Fibroblast of skin of left quadriceps (primary cell): ENCODE results near the gene TJP2.
"Not testable (repeated sequence)": the region's sequence is repeated elsewhere in the genome, so short reads cannot be mapped to it uniquely, and the experiment has no call there.

Source experiments
- DNase-seq, 2 experiments: peaks; one replicate each; pipeline ENCODE4 v3.0.0-alpha.2; 2013; ENCODE audit warnings: low read depth in 2 of 2

TJP2 gene

DNA sequence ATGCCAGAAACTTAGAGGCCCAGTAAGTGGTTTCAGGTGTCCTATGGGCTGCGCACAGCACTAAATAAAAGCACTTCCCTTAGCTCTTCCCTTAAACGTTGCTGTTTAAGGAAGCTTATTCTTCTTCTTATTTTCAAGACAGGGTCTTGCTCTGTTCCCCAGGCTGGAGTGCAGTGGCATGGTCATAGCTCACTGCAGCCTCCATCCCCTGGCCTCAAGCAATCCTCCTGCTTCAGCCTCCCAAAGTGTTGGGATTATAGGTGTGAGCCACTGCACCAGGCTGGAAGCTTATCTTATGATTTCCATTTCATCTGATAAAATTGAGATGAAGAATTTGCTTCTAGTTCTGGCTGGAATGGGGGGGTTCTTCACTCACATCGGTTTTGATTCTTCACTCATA is 15.6 kb upstream of the TJP2 start:
- DNase-seq = no peak

DNA sequence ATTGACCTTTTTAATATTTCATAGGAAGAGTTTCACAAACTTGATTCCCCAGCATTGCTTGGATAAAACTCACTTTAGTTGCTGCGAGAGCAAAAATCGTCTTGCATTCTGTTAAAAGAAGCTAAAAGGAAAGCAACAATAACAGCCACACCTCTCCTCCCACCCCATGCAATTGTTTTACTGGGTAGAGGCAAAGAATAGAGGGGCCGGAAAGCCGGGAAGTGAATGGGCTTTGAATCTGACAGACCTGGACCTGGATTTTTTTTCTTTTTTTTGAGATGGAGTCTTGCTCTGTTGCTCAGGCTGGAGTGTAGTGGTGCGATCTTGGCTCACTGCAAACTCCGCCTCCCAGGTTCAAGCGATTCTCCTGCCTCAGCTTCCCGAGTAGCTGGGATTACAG is 9.5 kb upstream of the TJP2 start:
- DNase-seq = not testable (repeated sequence)

DNA sequence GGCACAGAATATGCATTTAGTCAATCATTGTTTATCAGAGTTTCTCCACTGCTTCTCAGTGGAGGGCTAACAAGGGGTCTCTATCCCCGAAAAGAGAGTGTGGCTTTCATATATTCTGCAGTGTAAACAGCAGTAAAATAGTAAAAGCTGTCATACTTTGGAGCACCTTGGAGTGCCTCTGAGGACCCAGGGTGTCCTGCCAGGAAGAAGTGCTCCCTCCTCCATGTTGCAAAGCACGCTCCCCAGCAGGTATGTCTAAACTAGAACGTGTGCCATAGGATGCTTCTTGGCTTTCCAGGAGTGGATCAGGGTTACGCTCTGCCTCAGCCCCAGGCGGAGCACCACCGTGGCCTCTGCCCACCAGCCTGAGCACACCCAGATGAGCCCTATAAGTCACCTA is 8.5 kb upstream of the TJP2 start:
- no peak for DNase-seq

DNA sequence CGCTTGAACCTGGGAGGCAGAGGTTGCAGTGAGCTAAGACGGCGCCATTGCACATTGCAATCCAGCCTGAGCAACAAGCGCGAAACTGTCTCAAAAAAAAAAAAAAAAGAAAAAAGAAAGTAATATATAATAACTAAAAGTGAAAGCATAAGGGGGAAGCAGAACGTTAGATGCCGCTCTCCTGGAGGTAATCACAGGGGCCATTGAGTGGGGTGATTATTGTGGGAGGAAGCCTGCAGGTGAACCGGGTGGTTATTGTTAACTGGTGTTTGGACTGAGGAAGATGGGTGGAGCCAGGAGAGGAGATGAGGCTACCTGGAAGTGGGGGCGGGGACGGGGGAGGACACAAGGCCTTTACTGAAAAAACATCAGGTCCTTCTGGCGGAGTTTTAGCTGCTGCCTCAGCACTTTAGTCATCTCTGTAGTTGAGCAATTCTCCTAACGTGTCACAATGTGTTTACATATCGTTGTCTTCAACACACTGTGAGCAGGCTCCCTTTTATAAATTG is 5.3 kb upstream of the TJP2 start:
- no peak for DNase-seq

GRCh38 chr9:69170231-69170630 is 3.8 kb upstream of the TJP2 start:
- no peak for DNase-seq

- DNase-seq = no peak
Observed at GRCh38 chr9:69171049-69171448, 3.0 kb upstream of the TJP2 start.

- no peak for DNase-seq
Observed at GRCh38 chr9:69171517-69171916, 2.6 kb upstream of the TJP2 start.

- no peak for DNase-seq
Observed at GRCh38 chr9:69172895-69173294, 1.2 kb upstream of the TJP2 start.

DNA sequence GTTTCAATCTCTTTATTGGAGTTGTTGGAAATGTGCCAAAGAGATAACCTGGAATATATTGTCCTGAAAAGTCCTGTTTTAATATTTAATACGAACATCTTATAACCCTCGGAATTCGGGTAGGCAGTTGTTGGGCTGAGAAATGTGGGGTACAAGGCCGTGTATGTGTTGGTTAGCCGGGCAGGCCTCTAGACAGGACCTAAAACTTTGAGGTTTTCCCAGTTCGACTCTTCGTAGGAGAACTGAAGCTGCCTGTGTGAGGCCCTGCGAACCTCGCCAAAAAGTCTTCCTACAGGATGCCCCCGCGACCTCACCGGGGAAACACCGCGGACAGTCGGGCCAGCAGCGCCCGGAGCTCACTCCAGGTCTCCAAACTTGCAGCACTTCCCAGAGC is 583 bp upstream of the TJP2 start:
- no peak for DNase-seq

- DNase-seq = peak; percentile 95 to 96
Observed at GRCh38 chr9:69174616-69175463, 763 bp downstream of the TJP2 start.

DNA sequence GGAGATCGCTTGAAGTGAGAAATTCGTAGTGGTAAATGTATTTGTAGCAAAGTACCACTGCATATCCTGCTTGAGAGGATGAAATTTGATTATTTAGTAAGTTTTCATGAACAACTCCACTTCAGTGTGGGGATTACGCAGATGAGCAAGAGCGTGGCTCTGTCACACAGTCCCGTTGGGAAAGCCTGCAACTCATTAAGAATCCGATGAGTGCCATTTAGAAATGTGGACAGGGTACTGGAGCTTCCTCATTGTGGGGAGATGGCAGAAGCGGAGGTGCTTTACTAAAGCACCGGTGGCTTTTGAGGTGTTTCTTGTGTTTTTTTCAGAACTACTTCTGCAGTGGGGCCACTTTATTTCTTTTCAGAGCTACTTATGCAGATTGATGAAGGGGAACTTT is 1.4 kb downstream of the TJP2 start:
- DNase-seq = no peak

DNA sequence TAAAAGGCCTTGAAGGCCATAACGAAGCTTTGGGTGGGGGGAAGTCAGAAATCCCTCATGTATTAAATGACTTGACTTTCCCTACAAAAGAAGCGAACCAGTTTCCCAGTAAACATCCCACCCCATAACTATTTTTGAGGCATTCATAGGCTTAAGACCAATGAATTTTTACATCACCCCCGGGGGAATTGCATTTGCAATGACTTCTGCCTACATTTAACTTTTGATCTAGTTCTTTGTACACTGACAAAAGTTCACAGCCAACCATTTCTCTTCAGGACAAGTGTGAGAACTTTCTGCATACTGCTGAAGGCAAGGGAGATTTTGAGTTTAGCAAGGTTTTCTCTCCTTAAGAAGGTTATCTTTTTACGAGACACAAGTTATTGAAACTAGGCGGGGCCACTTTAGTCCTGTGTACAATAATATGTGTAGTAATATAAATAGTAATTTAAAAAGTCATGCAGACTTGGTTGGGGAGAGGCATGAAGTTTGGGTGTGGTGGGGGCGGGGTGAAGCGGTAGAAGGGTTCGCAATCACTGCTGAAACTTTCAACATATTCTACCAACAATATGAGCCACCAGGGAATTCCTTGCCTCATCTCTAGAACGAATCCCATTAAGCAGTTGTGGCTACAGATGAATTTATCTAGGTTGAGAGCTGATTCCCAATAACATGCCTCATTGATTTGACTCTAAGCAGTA is 2.5 kb downstream of the TJP2 start:
- DNase-seq = no peak

DNA sequence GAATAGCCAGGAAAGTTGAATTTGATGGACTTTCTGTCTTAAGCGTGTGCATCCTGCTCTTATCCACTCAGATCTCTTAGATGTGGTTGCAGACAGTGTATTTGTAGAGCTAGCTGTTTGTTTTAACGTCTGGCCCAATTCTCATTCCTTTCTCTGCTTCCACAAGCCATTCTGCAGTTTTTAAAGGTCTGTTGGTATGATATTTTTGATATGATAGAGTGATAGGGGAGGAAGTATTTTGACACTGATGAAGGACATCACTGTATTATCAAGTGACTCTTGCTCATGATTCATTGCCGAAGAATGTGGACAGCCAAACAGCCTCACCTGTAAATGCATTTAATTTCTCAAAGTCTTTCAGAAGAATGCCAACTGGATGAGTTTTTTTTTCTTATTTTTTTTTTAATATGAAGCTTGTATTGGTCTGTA is 4.5 kb downstream of the TJP2 start:
- no peak for DNase-seq

GRCh38 chr9:69179037-69179436 is 5.0 kb downstream of the TJP2 start:
- no peak for DNase-seq

DNA sequence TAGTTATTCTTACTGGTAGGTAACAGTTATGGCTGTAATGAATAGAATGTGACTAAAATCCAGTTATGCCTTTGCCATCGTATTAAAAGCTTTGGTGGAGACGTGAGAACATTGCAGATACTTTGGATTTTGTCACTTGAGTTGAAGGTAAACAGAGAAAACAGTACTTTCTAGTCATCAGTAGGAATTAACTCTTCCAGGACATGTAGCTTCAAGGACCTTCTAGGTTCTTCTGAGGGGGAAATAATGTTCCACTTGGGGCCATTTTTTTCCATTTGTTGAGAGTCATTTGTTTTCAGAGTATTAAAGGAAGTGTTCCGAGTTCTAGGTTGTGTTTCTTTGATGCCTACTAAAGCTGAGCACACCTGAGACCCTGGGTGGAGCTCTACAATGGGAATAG is 6.1 kb downstream of the TJP2 start:
- DNase-seq = no peak

DNA sequence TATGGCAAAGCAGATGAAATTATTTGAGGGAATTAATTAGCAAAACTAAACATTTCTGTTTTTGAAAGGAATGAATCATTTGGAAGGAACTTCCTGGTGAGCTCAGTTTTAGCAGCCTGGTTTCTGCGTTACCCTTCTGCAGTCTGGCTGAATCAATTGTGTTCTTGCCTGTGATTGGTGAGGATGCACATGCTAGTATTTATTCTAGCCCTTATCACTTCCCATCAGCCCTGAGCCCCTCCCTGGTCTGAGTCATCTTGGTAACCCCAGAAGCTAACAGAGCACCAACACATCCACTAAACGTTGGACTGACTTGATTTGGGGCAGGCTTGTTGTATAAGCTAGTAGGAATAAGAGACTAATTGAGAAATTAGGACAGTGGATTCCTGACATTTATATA is 6.6 kb downstream of the TJP2 start:
- DNase-seq = peak; percentile 93 to 95

DNA sequence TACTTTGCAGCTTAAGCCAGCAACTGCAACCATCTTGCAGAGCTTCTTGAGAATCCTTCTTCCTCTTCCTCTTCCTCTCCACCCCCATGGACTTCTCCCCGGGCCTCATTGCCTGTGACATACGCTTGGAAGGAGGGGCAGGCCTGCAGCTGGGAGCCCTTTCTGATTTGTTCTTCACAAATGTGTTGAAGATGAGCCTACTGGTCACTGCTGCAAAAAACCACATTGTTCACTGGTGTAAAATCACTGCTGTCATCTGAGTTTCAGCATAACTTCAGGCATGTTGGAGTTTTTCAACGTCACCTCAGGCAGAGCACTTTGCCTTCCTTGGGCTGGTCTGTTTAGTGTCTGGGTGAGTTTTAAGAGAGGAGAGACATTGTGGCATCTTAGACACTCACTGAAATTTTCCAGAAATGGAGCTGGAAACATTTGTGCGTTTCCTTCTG is 7.9 kb downstream of the TJP2 start:
- no peak for DNase-seq

- no peak for DNase-seq
Observed at GRCh38 chr9:69184266-69184665, 10.2 kb downstream of the TJP2 start.

GRCh38 chr9:69186841-69187611 is 12.9 kb downstream of the TJP2 start:
- peak in 1 of 2 experiments; percentile 36 for DNase-seq

DNA sequence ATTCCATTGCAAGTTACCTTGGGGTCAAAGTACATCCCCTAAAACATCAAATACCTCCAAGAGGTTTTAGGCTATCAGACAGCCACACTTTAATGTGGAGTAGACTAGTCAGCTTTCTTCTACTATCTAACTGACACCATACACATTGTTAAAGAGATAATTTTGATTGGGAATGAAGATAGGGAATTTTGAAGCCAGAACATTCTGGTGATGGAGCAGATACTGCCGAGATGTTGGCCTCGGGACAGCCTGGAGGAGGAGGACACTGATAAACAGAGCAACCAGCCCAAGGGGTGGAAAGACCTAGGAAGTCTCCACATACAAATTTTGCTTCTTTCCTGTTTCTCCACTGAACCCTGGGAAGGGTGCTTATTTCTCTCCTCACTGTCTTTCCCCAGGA is 14.9 kb downstream of the TJP2 start:
- no peak for DNase-seq

- DNase-seq = no peak
Observed at GRCh38 chr9:69190086-69190862, 16.2 kb downstream of the TJP2 start.

- no peak for DNase-seq
Observed at GRCh38 chr9:69190863-69191181, 16.7 kb downstream of the TJP2 start.
